Osteoblast (primary cell): ENCODE data around the gene NAIF1. TPM values are rescaled to one million over a fixed set of nuclear protein-coding genes. Genes with fewer than 3 reads are reported as not detected.
"Not testable (repeated sequence)": the region's sequence is repeated elsewhere in the genome, so short reads cannot be mapped to it uniquely, and the experiment has no call there.

ENCODE experiments used
- DNase-seq: peaks from one replicate; pipeline ENCODE4 v3.0.0; 2011; ENCODE audit warnings: low spot score, mixed read lengths; ENCODE audit not compliant: insufficient read length; ENCODE audit errors: missing footprints
- H2AFZ ChIP-seq: 2 replicates; pipeline ENCODE4 v1.6.0; 2011; ENCODE audit warnings: mild to moderate bottlenecking, low read length
- H3K27ac ChIP-seq: 2 replicates; pipeline ENCODE4 v1.5.1; 2011; ENCODE audit warnings: mild to moderate bottlenecking, low read depth, low read length, moderate library complexity
- H3K27me3 ChIP-seq: 2 replicates; pipeline ENCODE4 v1.6.0; 2012; ENCODE audit warnings: mild to moderate bottlenecking, control low read depth, inconsistent platforms, low read length, moderate library complexity; ENCODE audit not compliant: insufficient read depth
- H3K36me3 ChIP-seq: 2 replicates; pipeline ENCODE4 v1.5.1; 2011; ENCODE audit warnings: mild to moderate bottlenecking, low read length, control low read depth, moderate library complexity; ENCODE audit not compliant: insufficient read depth
- H3K4me1 ChIP-seq: 2 replicates; pipeline ENCODE4 v1.5.1; 2011; ENCODE audit warnings: mild to moderate bottlenecking, low read length, control low read depth, moderate library complexity; ENCODE audit not compliant: insufficient read depth
- H3K4me2 ChIP-seq: 2 replicates; pipeline ENCODE4 v1.6.0; 2011; ENCODE audit warnings: mild to moderate bottlenecking, low read length; ENCODE audit not compliant: insufficient read depth
- H3K4me3 ChIP-seq: fragments of 200-600 bp; sonication (generic); 3 replicates; pipeline ENCODE4 v1.5.1; 2012; ENCODE audit warnings: mild to moderate bottlenecking, low read length, inconsistent platforms; ENCODE audit not compliant: insufficient read depth
- H3K79me2 ChIP-seq: 2 replicates; pipeline ENCODE4 v1.6.0; 2012; ENCODE audit warnings: mild to moderate bottlenecking, low read length, control low read depth, inconsistent platforms; ENCODE audit not compliant: insufficient read depth
- H3K9me3 ChIP-seq: 2 replicates; pipeline ENCODE4 v1.5.1; 2011; ENCODE audit warnings: low read depth, low read length, control low read depth
- H4K20me1 ChIP-seq: 2 replicates; pipeline ENCODE4 v1.6.0; 2012; ENCODE audit warnings: mild to moderate bottlenecking, low read length, control low read depth; ENCODE audit not compliant: insufficient read depth
- total RNA-seq: library from RNA; depleted of rRNA; stranded (reverse); fragments of >200 nt; gene quantifications from 2 replicates; pipeline ENCODE4 v1.2.3, GENCODE V29; 2012
- TF ChIP-seq, protein P1 (sequence below): IDR thresholded peaks from 2 replicates; pipeline ENCODE4 v1.5.1; 2011; ENCODE audit warnings: mild to moderate bottlenecking, low read depth, low read length, moderate library complexity; ENCODE audit errors: extremely low read depth

NAIF1 gene
- total RNA-seq, 1 donor, result 10.1 TPM

DNA sequence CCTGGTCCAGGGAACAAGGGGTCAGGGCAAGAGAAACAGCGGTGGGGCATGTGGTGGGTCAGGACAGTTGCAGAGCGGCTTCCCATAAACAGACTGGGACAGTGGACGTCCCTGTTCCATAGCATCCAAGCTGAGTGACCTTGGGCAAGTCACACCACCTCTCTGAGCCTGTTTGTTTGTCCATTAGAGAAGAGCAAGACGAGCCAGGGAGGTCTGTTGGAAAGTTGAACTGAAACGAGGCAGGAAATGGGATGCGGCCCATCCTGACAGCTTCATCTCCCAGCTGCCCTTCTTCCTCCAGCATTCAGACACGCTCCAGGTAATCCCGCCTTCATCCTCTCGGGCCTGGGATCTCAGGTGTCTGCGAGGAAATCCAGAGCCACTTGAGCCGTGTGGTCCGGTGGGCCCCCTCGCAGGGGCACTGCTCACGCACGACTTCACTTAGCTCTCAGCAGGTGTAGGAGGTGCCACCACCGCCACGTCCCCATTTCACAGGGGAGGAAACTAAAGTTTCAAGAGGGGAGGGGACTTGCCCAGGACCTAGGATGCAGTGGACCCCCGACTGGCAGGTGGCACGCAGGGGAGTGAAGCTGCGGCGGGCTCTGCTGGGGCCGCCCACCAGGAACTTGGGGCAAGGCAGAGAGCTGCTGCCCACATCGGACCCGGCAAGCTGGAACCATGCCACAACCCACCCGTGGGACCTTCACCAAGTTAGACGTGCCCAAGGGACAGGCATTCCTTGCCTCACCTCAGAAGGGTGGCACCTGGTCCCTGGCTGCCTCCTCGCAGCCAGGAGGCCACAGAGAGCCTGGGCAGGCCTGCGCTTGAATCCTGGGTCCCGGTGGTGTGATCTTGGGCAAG lies 47.4 kb upstream of the NAIF1 start:
- DNase-seq, result peak; percentile 36
- Histone ChIP-seq H3K9me3 (no peaks in the 10 kb centered on the region), H3K27me3 (no peaks in the 10 kb centered on the region), H3K4me1 (no peaks in the 10 kb centered on the region), H3K27ac (no peak overlapping the region), H3K79me2 (no peaks in the 10 kb centered on the region), H3K4me2 (no peak overlapping the region), H3K4me3 (no peak overlapping the region), H2AFZ (no peak overlapping the region), H3K36me3 (no peaks in the 10 kb centered on the region), H4K20me1 (no peaks in the 10 kb centered on the region)
- TF ChIP-seq, protein P1, sequence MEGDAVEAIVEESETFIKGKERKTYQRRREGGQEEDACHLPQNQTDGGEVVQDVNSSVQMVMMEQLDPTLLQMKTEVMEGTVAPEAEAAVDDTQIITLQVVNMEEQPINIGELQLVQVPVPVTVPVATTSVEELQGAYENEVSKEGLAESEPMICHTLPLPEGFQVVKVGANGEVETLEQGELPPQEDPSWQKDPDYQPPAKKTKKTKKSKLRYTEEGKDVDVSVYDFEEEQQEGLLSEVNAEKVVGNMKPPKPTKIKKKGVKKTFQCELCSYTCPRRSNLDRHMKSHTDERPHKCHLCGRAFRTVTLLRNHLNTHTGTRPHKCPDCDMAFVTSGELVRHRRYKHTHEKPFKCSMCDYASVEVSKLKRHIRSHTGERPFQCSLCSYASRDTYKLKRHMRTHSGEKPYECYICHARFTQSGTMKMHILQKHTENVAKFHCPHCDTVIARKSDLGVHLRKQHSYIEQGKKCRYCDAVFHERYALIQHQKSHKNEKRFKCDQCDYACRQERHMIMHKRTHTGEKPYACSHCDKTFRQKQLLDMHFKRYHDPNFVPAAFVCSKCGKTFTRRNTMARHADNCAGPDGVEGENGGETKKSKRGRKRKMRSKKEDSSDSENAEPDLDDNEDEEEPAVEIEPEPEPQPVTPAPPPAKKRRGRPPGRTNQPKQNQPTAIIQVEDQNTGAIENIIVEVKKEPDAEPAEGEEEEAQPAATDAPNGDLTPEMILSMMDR, result no peak

DNA sequence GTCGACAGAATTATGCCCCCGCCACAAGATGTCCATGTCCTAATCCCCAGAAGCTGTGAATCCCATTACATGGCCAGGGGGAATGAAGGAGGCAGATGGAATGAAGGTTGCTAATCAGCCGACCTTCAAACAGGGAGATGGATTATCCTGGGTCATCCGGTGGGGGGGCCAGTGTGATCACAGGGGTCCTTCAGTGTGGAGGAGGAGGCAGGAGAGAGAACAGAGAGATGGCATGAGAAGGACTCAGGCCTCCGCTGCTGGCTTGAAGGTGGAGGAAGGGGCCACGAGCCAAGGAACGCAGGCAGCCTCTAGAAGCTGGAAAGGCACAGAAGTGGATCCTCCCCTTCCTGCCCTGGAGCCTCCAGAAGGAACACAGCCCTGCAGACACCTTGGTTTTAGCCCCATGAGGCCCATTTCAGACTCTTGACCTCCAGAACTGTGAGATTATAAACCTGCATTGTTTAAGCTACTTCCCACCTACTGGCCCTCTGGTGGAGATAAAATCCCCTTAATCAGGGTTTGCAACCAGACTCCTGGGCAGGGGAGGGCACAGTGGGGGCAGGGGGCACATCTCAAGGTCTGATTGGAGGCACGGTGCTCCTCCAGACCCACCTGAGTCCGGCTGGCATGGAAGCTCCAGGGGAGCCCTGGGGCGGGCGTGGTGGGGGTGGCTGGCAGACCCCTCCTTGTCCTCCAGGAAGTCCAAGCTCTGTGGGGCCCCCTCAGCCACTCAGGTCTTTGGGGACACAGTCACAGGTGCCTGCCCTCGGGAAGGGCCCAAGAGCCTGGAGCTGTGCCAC lies 46.6 kb upstream of the NAIF1 start:
- no peaks in the 10 kb centered on the region for H3K9me3 ChIP-seq
- no peaks in the 10 kb centered on the region for H3K36me3 ChIP-seq
- H3K4me2 ChIP-seq, result no peak overlapping the region
- H3K4me1 ChIP-seq, result no peaks in the 10 kb centered on the region
- no peaks in the 10 kb centered on the region for H3K79me2 ChIP-seq
- no peak overlapping the region for H3K27ac ChIP-seq
- TF ChIP-seq, protein P1, result no peak
- no peaks in the 10 kb centered on the region for H3K27me3 ChIP-seq
- H4K20me1 ChIP-seq, result no peaks in the 10 kb centered on the region
- no peak overlapping the region for H2AFZ ChIP-seq
- no peak overlapping the region for H3K4me3 ChIP-seq
- peak; percentile 47 for DNase-seq

DNA sequence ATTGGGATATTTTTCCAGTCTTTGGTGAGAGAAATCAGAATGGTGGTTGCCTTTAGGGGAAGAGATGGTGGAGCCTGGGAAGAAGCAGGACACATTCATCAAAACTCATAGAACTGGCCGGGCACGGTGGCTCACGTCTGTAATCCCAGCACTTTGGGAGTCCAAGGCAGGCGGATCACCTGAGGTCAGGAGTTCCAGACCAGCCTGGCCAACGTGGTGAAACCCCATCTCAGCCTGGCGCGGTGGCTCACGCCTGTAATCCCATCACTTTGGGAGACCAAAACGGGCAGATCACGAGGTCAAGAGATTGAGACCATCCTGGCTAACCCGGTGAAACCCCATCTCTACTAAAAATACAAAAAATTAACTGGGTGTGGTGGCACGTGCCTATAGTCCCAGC lies 44.6 kb upstream of the NAIF1 start:
- H3K4me1 ChIP-seq, DNase-seq, H3K4me3 ChIP-seq, H3K27ac ChIP-seq, H3K79me2 ChIP-seq, H2AFZ ChIP-seq, H3K9me3 ChIP-seq, H4K20me1 ChIP-seq, H3K4me2 ChIP-seq, H3K27me3 ChIP-seq: not testable (repeated sequence)
- peaks cover 17% of the 10 kb centered on the region for H3K36me3 ChIP-seq

DNA sequence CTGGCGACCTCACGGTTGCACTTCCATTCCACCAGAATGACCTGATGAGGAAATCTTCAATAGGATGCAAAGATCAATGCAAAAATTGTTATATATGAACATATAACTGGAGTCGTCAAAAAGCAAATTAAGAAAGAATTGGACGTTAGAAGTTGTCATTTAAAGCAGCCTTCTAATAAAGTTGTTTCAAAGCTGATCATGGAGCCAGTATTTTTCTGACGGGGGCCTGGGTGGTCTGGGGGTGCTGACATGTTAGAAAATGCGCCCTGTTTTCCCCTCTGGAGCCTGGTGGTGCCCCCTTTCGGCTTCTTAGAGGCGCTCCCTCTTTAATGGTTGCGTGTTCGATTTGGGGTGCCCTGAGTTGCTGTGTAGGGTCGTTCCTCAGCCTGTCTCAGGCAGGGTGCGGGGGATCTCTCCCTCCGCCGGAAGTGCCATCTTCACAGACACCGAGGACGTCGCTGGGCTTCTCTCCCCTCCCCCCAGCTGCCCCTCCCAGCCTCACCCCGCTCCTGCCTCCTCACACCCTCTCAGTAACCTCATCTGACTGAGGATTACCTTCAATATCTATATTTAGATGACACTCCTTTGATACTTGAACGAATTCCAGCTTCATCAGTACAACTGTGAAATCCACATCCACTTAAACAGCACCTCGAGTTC lies 42.1 kb upstream of the NAIF1 start:
- Histone ChIP-seq H3K4me2 (no peak overlapping the region), H3K27ac (no peak overlapping the region), H3K79me2 (peaks cover 4% of the 10 kb centered on the region), H3K36me3 (peaks cover 41% of the 10 kb centered on the region), H4K20me1 (no peaks in the 10 kb centered on the region), H2AFZ (no peak overlapping the region), H3K27me3 (no peaks in the 10 kb centered on the region), H3K9me3 (no peaks in the 10 kb centered on the region), H3K4me1 (no peaks in the 10 kb centered on the region), H3K4me3 (no peak overlapping the region)
- TF ChIP-seq, protein P1, result no peak
- DNase-seq, result peak; percentile 75
